GM23248 (cell line): Measurements from ENCODE around the gene CTNNA3.

Experiments used
- EZH2 ChIP-seq: fragments of 200-600 bp; sonication (generic); IDR thresholded peaks from 2 replicates; pipeline ENCODE4 v1.6.1; 2018; ENCODE audit warnings: antibody characterized with exemption, mild to moderate bottlenecking; ENCODE audit not compliant: insufficient read depth, poor library complexity, severe bottlenecking
- EZH2phosphoT487 ChIP-seq: fragments of 200-600 bp; sonication (generic); IDR thresholded peaks from 2 replicates; pipeline ENCODE4 v1.6.1; 2018; ENCODE audit warnings: antibody characterized with exemption, moderate library complexity, mild to moderate bottlenecking, low read depth; ENCODE audit not compliant: insufficient read depth

DNA sequence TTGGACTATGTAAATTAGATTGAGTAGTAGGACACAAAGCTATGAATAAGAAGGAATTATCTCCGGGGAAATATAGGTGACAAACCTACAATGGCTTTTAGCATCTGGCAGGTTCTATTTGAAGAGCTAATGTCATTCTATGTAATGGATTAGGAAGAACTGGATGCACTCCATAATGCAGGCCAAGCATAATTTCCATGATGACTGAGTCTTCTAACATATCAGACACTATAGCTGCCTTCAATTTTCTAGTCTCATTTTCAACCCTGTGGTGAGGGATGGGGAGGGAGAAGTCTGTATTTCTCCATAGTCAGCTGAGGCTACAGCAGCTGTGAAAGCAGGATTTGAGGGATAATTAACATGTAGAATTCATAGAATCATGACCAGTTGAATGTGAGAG, 1160.6 kb downstream of the CTNNA3 start:
- TF ChIP-seq EZH2 (no peak), EZH2phosphoT487 (no peak)
